Epithelial cell of esophagus (primary cell): ENCODE data around the gene PABPN1.

Source experiments
- DNase-seq: peaks from one replicate; pipeline ENCODE4 v3.0.0; 2010; ENCODE audit warnings: low read depth
- H3K4me3 ChIP-seq: 2 replicates; pipeline ENCODE4 v1.5.1; 2011; ENCODE audit warnings: mild to moderate bottlenecking, low read length, control low read depth
- TF ChIP-seq, protein P1 (sequence below): IDR thresholded peaks from 2 replicates; pipeline ENCODE4 v1.5.1; 2011; ENCODE audit warnings: low read depth, mild to moderate bottlenecking, low read length, control low read depth, inconsistent platforms; ENCODE audit not compliant: insufficient read depth; ENCODE audit errors: missing control alignments

The PABPN1 gene

DNA sequence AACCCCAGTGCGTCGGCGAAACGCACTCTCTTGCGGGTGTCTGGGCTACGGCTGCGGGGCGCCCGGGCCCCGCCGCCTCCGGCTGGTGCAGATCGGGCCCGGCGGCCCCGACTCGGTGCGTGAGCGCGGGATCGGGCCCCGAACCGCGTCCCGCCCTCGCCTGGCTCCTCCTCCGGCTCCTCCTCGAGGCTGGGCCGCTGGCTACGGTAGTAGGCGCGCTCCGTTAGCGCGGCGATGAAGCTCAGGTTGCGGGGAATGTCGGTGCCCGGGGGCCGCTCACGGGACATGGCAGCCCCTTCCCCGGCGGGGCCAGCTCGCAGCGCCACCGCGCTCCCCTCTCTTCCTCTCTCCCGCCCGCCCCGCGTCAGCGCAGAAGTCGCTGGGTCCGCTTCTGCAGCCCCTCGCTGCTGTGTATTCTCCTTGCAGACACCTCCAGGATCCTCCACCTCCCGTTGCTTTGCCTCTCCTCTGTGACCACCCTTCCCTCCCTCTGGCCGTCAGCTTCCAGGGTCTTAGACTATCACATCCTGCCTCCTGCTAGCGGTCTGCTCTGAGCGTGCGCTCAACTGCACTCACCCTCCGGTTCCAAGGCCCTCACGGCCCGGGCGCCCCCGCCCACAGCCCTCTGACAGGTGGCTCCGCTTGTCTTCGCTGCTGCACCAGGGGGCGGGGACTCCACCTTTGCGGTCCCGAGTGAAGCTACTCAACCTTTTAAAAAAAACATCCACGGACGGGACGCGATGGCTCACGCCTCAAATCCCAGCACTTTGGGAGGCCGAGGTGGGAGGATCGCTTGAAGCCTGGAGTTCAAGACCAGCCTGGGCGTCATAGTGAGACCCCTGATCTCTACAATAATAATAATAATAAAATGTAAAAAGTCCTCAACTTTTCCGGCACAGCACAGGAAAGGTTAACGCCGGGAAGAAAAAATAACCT lies 18.7 kb upstream of the PABPN1 start, which contains the start of gene PPP1R3E:
Gene PPP1R3E, minus strand, starts transcription at position 570 of the 936 bp plus-strand sequence. Its CDS starts 283 bp downstream, at position 287.
- TF ChIP-seq, protein P1, sequence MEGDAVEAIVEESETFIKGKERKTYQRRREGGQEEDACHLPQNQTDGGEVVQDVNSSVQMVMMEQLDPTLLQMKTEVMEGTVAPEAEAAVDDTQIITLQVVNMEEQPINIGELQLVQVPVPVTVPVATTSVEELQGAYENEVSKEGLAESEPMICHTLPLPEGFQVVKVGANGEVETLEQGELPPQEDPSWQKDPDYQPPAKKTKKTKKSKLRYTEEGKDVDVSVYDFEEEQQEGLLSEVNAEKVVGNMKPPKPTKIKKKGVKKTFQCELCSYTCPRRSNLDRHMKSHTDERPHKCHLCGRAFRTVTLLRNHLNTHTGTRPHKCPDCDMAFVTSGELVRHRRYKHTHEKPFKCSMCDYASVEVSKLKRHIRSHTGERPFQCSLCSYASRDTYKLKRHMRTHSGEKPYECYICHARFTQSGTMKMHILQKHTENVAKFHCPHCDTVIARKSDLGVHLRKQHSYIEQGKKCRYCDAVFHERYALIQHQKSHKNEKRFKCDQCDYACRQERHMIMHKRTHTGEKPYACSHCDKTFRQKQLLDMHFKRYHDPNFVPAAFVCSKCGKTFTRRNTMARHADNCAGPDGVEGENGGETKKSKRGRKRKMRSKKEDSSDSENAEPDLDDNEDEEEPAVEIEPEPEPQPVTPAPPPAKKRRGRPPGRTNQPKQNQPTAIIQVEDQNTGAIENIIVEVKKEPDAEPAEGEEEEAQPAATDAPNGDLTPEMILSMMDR = no peak
- peak within 1 kb of the TSS; percentile 62 for H3K4me3 ChIP-seq
- peak; percentile 68 for DNase-seq

DNA sequence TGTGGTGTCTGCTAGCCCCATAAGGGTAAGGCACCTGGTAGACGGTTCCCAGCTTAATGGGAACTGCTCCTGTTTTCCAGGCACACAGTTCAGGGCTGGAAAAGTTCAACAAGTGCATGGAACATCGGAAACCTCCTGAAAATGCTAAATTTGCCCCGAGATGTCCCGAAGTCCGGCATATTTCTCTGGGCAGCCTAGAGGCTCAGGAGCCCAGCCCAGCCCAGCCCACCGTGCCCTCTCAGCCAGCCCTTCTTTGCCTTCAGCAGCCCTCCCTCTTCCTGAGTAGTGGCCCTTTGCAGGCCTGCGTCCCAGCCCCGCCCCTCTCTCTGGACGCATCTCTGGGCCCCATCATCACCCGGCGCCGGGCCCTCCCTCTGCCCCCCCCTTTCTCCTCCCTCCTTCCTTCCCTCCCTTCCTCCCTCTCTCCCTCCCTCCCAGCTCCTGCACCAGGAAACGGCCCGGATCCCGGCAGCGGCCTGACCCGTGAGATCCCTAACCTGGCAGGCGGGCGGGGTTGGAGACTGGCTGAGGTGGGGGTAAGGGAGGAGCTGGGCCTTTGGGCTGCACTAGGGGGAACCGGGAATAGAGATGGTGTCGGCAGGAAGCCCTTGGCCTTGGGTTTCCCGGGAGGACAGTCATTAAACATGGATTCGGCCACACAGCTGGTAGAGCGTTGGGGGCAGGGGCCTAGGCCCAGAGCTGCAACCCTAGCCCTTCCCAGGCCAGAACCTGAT lies 14.7 kb upstream of the PABPN1 start, which contains the start of gene BCL2L2:
Gene BCL2L2, plus strand, starts transcription at position 422 of the 734 bp plus-strand sequence. CDS start 935 bp downstream, outside the sequence.
- peak within 1 kb of the TSS; percentile 90 for H3K4me3 ChIP-seq
- DNase-seq = peak; percentile 92
- TF ChIP-seq, protein P1 = no peak

DNA sequence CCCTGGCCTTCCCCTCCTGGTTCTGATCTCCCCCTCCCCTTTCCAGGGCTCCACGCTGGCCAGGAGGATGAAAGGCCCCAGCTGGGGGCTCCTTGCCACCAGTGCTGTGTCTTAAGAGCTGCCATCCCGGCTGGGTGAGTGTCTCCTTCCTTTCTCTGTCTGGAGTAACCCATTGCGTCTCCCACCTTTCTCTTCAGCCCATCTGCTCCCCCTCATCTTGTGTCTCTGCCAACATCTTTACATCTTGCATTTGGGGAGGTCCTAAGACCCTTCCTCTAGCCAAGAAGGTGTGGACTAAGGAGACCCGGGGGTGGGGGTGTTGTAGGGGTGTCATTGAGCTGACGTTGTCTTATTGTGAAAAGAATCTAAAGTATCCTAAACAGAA lies 14.1 kb upstream of the PABPN1 start:
- peak overlapping the region; percentile 90 for H3K4me3 ChIP-seq
- peak; percentile 30 for DNase-seq
- TF ChIP-seq, protein P1 = no peak

DNA sequence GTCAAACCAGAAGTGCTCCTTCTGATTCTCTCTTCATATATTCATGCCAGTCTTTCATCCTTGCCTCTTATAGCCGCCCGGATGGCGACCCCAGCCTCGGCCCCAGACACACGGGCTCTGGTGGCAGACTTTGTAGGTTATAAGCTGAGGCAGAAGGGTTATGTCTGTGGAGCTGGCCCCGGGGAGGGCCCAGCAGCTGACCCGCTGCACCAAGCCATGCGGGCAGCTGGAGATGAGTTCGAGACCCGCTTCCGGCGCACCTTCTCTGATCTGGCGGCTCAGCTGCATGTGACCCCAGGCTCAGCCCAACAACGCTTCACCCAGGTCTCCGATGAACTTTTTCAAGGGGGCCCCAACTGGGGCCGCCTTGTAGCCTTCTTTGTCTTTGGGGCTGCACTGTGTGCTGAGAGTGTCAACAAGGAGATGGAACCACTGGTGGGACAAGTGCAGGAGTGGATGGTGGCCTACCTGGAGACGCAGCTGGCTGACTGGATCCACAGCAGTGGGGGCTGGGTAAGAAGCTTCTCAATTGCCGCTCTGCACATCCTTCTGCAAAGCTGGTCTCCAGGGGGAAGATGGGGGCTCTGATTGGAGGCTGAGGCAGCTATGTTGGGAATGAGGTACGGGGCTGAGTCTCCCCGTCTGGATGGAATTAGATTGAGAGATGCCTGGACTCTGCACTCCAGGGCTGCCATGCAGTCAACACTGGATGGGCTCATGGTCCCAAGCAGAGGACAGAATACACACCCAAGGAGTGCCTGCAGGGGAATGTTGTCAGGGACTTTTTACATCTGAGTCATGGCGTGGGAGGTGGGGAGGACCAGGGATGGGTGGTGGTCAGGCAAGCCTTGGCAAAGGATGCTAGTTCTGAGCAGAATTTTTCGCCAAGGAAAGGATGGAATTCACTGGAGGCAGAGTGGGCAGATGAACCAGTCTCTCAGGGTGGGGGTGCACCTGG lies 13.3 kb upstream of the PABPN1 start:
- TF ChIP-seq, protein P1 = no peak
- peak; percentile 92 for DNase-seq
- peak overlapping the region; percentile 90 for H3K4me3 ChIP-seq

DNA sequence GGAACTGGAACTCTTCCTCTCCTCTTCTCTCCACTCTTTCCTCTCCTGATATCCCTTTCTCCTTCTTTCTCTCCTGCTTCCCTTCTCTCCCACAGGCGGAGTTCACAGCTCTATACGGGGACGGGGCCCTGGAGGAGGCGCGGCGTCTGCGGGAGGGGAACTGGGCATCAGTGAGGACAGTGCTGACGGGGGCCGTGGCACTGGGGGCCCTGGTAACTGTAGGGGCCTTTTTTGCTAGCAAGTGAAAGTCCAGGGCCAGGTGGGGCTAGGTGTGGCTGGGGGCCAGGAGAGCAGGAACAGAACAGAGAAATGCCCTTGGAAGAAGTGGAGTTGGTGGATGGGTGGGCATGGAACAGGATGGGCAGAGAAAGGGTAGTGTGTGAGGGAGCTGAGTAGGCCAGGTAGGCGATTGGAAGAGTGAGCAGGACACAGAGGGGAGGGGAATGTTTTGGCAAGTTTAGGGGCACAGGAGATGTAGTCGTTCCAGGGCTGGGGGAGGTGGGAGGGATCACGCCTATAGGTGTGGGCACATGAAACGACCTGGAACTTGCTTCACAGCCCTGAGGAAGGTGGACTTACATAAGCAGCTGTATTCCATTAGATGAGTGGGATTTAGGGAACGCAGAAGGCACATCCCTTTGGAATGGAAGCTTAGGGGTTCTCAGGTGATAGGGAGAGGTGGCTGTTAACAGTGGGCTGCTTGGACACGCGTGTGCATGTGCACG lies 12.4 kb upstream of the PABPN1 start:
- H3K4me3 ChIP-seq = peak overlapping the region; percentile 90
- no peak for DNase-seq
- TF ChIP-seq, protein P1 = no peak
